ENCODE measurements around the gene NAT14.
"Not testable (repeated sequence)": the region's sequence is repeated elsewhere in the genome, so short reads cannot be mapped to it uniquely, and the experiment has no call there.

The NAT14 gene

GRCh38 chr19:55504252-55504603, 19.2 kb downstream of the NAT14 start:
- DNase-seq = no peak

GRCh38 chr19:55504981-55505380, 20.0 kb downstream of the NAT14 start:
- no peak for DNase-seq

GRCh38 chr19:55508120-55508519, 23.1 kb downstream of the NAT14 start:
- no peak for DNase-seq

- peak; percentile 81 for DNase-seq
Measured at GRCh38 chr19:55516878-55517620, 32.1 kb downstream of the NAT14 start.

- no peak for DNase-seq
Measured at GRCh38 chr19:55519451-55520311, 34.7 kb downstream of the NAT14 start.

- no peak for DNase-seq
Measured at GRCh38 chr19:55520691-55521292, 35.8 kb downstream of the NAT14 start.

- no peak for DNase-seq
Measured at GRCh38 chr19:55525289-55526101, 40.5 kb downstream of the NAT14 start.

- DNase-seq = no peak
Measured at GRCh38 chr19:55526216-55527196, 41.5 kb downstream of the NAT14 start.

- no peak for DNase-seq
Measured at GRCh38 chr19:55527197-55528029, 42.4 kb downstream of the NAT14 start.

- DNase-seq = peak; percentile 57
Measured at GRCh38 chr19:55528030-55528803, 43.2 kb downstream of the NAT14 start.

- no peak for DNase-seq
Measured at GRCh38 chr19:55529636-55530234, 44.7 kb downstream of the NAT14 start.

GRCh38 chr19:55530996-55531395, 46.0 kb downstream of the NAT14 start:
- DNase-seq = no peak

GRCh38 chr19:55534280-55534679, 49.3 kb downstream of the NAT14 start:
- DNase-seq = not testable (repeated sequence)

- no peak for DNase-seq
Measured at GRCh38 chr19:55535173-55535964, 50.4 kb downstream of the NAT14 start.

GRCh38 chr19:55535965-55536350, 51.0 kb downstream of the NAT14 start:
- no peak for DNase-seq

- no peak for DNase-seq
Measured at GRCh38 chr19:55536366-55536765, 51.4 kb downstream of the NAT14 start.
